HEK293T (cell line): ENCODE data around the gene HOXD10.

Experiments used
- ELF4 ChIP-seq: fragments of 450-650 bp; IDR thresholded peaks from 2 replicates; pipeline ENCODE4 v1.6.1; 2017; ENCODE audit warnings: antibody characterized with exemption
- HDGF ChIP-seq: fragments of 450-650 bp; IDR thresholded peaks from 2 replicates; pipeline ENCODE4 v1.6.1; 2017; ENCODE audit warnings: antibody characterized with exemption, borderline replicate concordance
- NFRKB ChIP-seq: fragments of 450-650 bp; IDR thresholded peaks from 2 replicates; pipeline ENCODE4 v1.6.1; 2016; ENCODE audit warnings: mild to moderate bottlenecking, moderate library complexity
- SP1 ChIP-seq: fragments of 450-650 bp; IDR thresholded peaks from 2 replicates; pipeline ENCODE4 v1.6.1; 2017

DNA sequence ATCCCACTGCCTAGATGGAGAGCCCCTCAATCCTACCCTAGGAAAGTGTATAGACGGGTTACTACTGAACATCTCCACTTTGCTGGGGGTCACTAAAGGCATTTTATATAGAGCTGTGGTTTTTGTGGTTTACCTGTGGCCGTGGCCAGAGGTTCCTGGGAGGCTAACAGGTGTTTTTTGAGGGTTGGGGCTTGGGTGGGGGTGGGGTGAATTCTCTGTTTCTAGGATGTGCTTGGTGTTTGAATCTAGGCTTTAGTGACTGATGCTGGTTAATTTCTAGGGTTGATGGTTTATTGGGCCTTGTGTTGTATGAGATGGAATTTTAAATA is 20.6 kb downstream of the HOXD10 start:
- TF ChIP-seq NFRKB: no peak
- no peak for TF ChIP-seq ELF4
- no peak for TF ChIP-seq HDGF
- TF ChIP-seq SP1: no peak
